HCT116 (cell line): Measurements from ENCODE around the gene MCTP2. TPM values are rescaled to one million over a fixed set of nuclear protein-coding genes. Genes with fewer than 3 reads are reported as not detected.

Experiments used
- ATAC-seq: fragments of 200-7000 bp; cut with Tn5 transposase; 2 replicates; pipeline ENCODE4 v1.9.1; 2020; ENCODE audit warnings: mild to moderate bottlenecking, moderate library complexity
- BruUV-seq: library from RNA; stranded (reverse); fragments of 400-500 nt; replicated peaks from 2 replicates; lab custom pipeline; 2021; lab: Mats Ljungman, UMichigan
- CTCF ChIA-PET: fragments of 300-600 bp; sonication (Branson Sonifier 250); formaldehyde crosslinking; loops from one replicate; lab custom pipeline; 2021; ENCODE audit warnings: antibody characterized with exemption; lab: Charles Lee
- POLR2A ChIA-PET: fragments of 300-600, 350-600 bp; sonication (Branson Sonifier 250); formaldehyde crosslinking; loops from one replicate; lab custom pipeline; 2021; ENCODE audit warnings: antibody characterized with exemption; lab: Charles Lee
- RAD21 ChIA-PET, 2 experiments: fragments of 300-600 bp; sonication (Branson Sonifier 250); formaldehyde crosslinking; loops; one replicate each; lab custom pipeline; 2023; ENCODE audit warnings: low total read pairs in 2 of 2; ENCODE audit not compliant: uncharacterized antibody in 2 of 2, unreplicated experiment in 2 of 2, low non-redundant PET in 1 of 2; lab: Charles Lee
- DNase-seq: peaks from one replicate; pipeline ENCODE4 v3.0.0-alpha.2; 2010; ENCODE audit warnings: low read depth, low spot score
- H2AFZ ChIP-seq: fragments of 200-600 bp; shearing (Covaris generic), sonication (generic); 2 replicates; pipeline ENCODE4 v1.6.1; 2017; ENCODE audit warnings: low read depth, mixed run types, mixed read lengths, antibody characterized with exemption, low read length; ENCODE audit not compliant: poor library complexity, severe bottlenecking
- H3K27ac ChIP-seq: 2 replicates; pipeline ENCODE4 v1.5.1; 2012; ENCODE audit warnings: low read depth, low read length
- H3K27me3 ChIP-seq: fragments of 200-600 bp; sonication (generic); 2 replicates; pipeline ENCODE4 v1.6.1; 2016; ENCODE audit warnings: mixed run types, low read length, mixed read lengths; ENCODE audit not compliant: insufficient read depth
- H3K36me3 ChIP-seq, 2 experiments: fragments of 200-500 bp in 1 of 2; fragments of 200-600 bp in 1 of 2; sonication (Bioruptor generic) in 1 of 2; sonication (generic) in 1 of 2; 2 replicates each; pipeline versions ENCODE4 v1.5.1 to v1.6.1; 2014 to 2016; ENCODE audit warnings: low read length in 2 of 2, inconsistent platforms in 1 of 2, mixed read lengths in 1 of 2, mixed run types in 1 of 2; ENCODE audit not compliant: insufficient read depth in 2 of 2, control insufficient read depth in 1 of 2
- H3K4me1 ChIP-seq, 2 experiments: fragments of 200-600 bp in 1 of 2; sonication (generic) in 1 of 2; 2 replicates each; pipeline versions ENCODE4 v1.5.1 to v1.6.1; 2012 to 2017; ENCODE audit warnings: low read length in 2 of 2, inconsistent platforms in 1 of 2, mild to moderate bottlenecking in 1 of 2, mixed read lengths in 1 of 2, mixed run types in 1 of 2, moderate library complexity in 1 of 2; ENCODE audit not compliant: insufficient read depth in 2 of 2, control insufficient read depth in 1 of 2
- H3K4me2 ChIP-seq: fragments of 200-600 bp; sonication (generic); 2 replicates; pipeline ENCODE4 v1.6.1; 2017; ENCODE audit warnings: mixed run types, low read length, mixed read lengths
- H3K4me3 ChIP-seq, 2 experiments: fragments of 200-600 bp in 1 of 2; sonication (generic) in 1 of 2; replicated peaks in 1 of 2; 2 replicates each; pipeline ENCODE4 v1.5.1; 2011 to 2016; ENCODE audit warnings: low read length in 2 of 2, control low read depth in 1 of 2, low read depth in 1 of 2, mild to moderate bottlenecking in 1 of 2, mixed read lengths in 1 of 2, mixed run types in 1 of 2
- H3K79me2 ChIP-seq: fragments of 200-600 bp; sonication (generic); 2 replicates; pipeline ENCODE4 v1.6.1; 2017; ENCODE audit warnings: mild to moderate bottlenecking, mixed run types, low read length, moderate library complexity, mixed read lengths; ENCODE audit not compliant: insufficient read depth
- H3K9ac ChIP-seq: fragments of 200-600 bp; sonication (generic); 2 replicates; pipeline ENCODE4 v1.6.1; 2016; ENCODE audit warnings: low read length, mixed read lengths
- H3K9me2 ChIP-seq: fragments of 200-600 bp; sonication (generic), shearing (Covaris generic); 2 replicates; pipeline ENCODE4 v1.6.1; 2017; ENCODE audit warnings: mixed run types, mild to moderate bottlenecking, moderate library complexity; ENCODE audit not compliant: insufficient read depth
- H3K9me3 ChIP-seq, 2 experiments: fragments of 200-500 bp in 1 of 2; fragments of 200-600 bp in 1 of 2; sonication (Bioruptor generic) in 1 of 2; sonication (generic) in 1 of 2; 2 replicates each; pipeline ENCODE4 v1.6.1; 2014 to 2017; ENCODE audit warnings: low read length in 2 of 2, mixed read lengths in 2 of 2, inconsistent platforms in 1 of 2, low read depth in 1 of 2, mild to moderate bottlenecking in 1 of 2, mixed run types in 1 of 2, moderate library complexity in 1 of 2; ENCODE audit not compliant: control insufficient read depth in 1 of 2, insufficient read depth in 1 of 2
- H4K20me1 ChIP-seq: fragments of 200-600 bp; sonication (generic), shearing (Covaris generic); 2 replicates; pipeline ENCODE4 v1.6.1; 2017; ENCODE audit warnings: mixed run types, mild to moderate bottlenecking, moderate library complexity; ENCODE audit not compliant: insufficient read depth
- CBX3 ChIP-seq: IDR thresholded peaks from 2 replicates; pipeline ENCODE4 v1.6.1; 2012; ENCODE audit warnings: low read depth
- EZH2phosphoT487 ChIP-seq: fragments of 200-600 bp; IDR thresholded peaks from 2 replicates; pipeline ENCODE4 v1.6.1; 2018; ENCODE audit warnings: antibody characterized with exemption, borderline replicate concordance
- FOSL1 ChIP-seq: IDR thresholded peaks from 2 replicates; pipeline ENCODE4 v1.6.1; 2012; ENCODE audit warnings: low read depth
- JUND ChIP-seq: IDR thresholded peaks from 2 replicates; pipeline ENCODE4 v1.6.1; 2012
- ZNF274 ChIP-seq: fragments of 200-500 bp; sonication (Bioruptor generic); IDR thresholded peaks from 2 replicates; pipeline ENCODE4 v1.6.1; 2014; ENCODE audit warnings: mild to moderate bottlenecking, low read depth, low read length, inconsistent platforms
- intact Hi-C: fragments of 100-400 bp; cut with micrococcal nuclease; formaldehyde crosslinking; loops from 2 replicates; pipeline ENCODE4 v1.10.0; 2022
- total RNA-seq: library from RNA; stranded (reverse); gene quantifications from one replicate; pipeline ENCODE4 v1.2.1, GENCODE V29; 2021; ENCODE audit not compliant: unreplicated experiment

Gene MCTP2
- total RNA-seq, 1 experiment from 2014 or later = 12.9 TPM

DNA sequence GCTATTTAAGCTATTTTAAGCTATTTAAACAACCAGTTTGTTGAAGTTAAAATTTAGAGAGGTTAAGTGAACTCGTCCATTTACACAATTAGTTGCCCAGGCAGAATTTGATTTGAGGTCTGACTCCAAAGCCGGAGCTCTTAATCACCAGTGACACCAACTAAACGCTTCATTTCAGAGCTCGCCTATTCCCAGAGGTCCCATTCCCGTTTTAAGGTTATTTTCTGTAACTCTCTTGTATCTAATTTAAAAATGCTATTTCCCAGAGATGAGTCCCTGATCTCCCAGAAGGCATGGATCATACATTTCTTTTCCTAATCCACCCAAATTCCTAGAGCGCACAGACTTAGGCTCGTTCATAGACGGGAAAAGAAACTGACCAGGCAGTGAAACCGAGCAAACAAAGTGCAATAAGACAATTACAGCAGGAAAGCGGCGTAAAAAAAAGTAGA, 904 bp upstream of the MCTP2 start:
- H3K27ac ChIP-seq = peak overlapping the region; percentile 73
- no peaks in the 10 kb centered on the region for H3K9me3 ChIP-seq
- POLR2A ChIA-PET = interaction anchor here (0.7 kb wide), 1 partner anchor 14 kb away, joined by 3 read pairs; no protein-coding TSS in a partner anchor
- BruUV-seq = no TSS peak
- H3K79me2 ChIP-seq = 0 out of 2 replicates have a peak, but pooled peaks cover 8% of the 10 kb centered on the region
- RAD21 ChIA-PET = no interaction called here
- ATAC-seq (no peak), DNase-seq (no peak)
- H3K4me3 ChIP-seq = peak overlapping the region; percentile 68 to 76
- H3K36me3 ChIP-seq = no peaks in the 10 kb centered on the region
- CTCF ChIA-PET = interaction anchor here (1.6 kb wide), 2 partner anchors 10 to 18 kb away, joined by 3 to 5 read pairs; no protein-coding TSS in a partner anchor
- TF ChIP-seq EZH2phosphoT487 (no peak), ZNF274 (no peak), JUND (no peak), CBX3 (no peak)
- no peaks in the 10 kb centered on the region for H3K9me2 ChIP-seq
- H2AFZ ChIP-seq = peak overlapping the region; percentile 95
- H3K27me3 ChIP-seq = no peaks in the 10 kb centered on the region
- H3K9ac ChIP-seq = peak overlapping the region; percentile 70
- peak overlapping the region; percentile 96 for H3K4me2 ChIP-seq
- peaks cover 3 to 22% of the 10 kb centered on the region in 2 experiments; a peak in 3 of 4 replicates for H3K4me1 ChIP-seq
- no peaks in the 10 kb centered on the region for H4K20me1 ChIP-seq
- intact Hi-C loops = no loop called here

DNA sequence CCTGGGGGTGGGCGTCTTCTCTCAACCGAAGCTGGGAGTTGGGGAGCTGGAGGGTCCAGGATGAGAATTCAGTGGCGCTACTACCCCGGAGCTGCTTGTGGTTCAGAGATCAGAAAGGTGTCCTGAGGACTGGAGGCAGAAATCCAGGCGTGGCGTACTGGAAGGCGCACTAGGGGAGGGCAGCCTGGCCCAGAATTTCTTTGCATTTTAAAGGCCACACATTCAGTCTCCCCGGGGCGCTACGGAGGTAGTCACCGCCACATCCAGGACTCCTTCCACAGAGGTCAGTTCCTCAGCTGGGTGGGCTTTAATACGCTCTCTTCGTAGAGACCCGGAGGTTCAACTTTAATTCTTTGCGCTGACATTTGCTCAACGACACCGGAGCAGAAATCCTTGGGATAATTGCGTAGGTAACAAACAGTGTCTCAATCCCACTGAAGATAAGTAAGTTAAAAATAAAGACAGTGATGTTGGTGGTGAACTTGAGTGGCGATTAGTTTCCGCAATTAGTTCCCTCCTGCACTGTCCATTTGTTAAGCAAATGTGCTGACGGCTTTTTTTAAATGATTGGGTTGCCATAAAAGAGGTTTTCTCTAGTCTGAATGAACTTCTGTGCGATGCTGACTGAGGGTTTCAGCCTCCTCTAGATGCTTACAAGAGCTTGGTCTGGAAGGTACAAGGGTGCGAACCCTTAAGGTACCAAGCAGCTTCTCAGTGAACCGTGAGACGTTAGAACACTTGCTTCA, 535 bp downstream of the MCTP2 start:
- intact Hi-C loops = no loop called here
- peak overlapping the region; percentile 73 for H3K27ac ChIP-seq
- ChIA-PET RAD21 (no interaction called here), POLR2A (interaction anchor here (0.6 to 1.0 kb wide), 2 partner anchors 9 to 911 kb away, joined by 3 to 6 read pairs; no protein-coding TSS in a partner anchor), CTCF (interaction anchor here (1.6 kb wide), 1 partner anchor 8 kb away, joined by 5 read pairs; no protein-coding TSS in a partner anchor)
- H3K9ac ChIP-seq = peak overlapping the region; percentile 70
- peak overlapping the region; percentile 96 for H3K4me2 ChIP-seq
- H4K20me1 ChIP-seq = no peaks in the 10 kb centered on the region
- H3K9me2 ChIP-seq = no peaks in the 10 kb centered on the region
- H3K36me3 ChIP-seq = no peaks in the 10 kb centered on the region
- peaks cover 3 to 27% of the 10 kb centered on the region in 2 experiments; a peak in 3 of 4 replicates for H3K4me1 ChIP-seq
- ATAC-seq (peak; percentile 37), DNase-seq (no peak)
- no peaks in the 10 kb centered on the region for H3K9me3 ChIP-seq
- peaks cover 12% of the 10 kb centered on the region; the same call in 1 of the 2 replicates for H3K79me2 ChIP-seq
- TF ChIP-seq EZH2phosphoT487 (no peak), FOSL1 (0 out of 2 replicates have a peak, but pooled peaks have one; percentile 2)
- no peaks in the 10 kb centered on the region for H3K27me3 ChIP-seq
- BruUV-seq = TSS peak; percentile 58
- no peak overlapping the region for H2AFZ ChIP-seq
- peak overlapping the region; percentile 68 to 76 for H3K4me3 ChIP-seq
